Measurements from ENCODE around the gene FOXQ1.

GRCh38 chr6:1347161-1347560 is 35.3 kb downstream of the FOXQ1 start:
- no peak for TF ChIP-seq EZH2 (IDR thresholded peaks at IDR 0.05; ENCODE audit: insufficient read depth, low read length)
- TF ChIP-seq CTCF (IDR thresholded peaks at IDR 0.05; ENCODE audit: insufficient read depth, low read depth, low read length): no peak
